ENCODE measurements around the gene RTTN.

RTTN gene

GRCh38 chr18:70154591-70155194, 50.8 kb downstream of the RTTN start:
- H3K9me2 ChIP-seq (replicated peaks; ENCODE audit: insufficient read depth, low read length), result no peaks in the 10 kb centered on the region
- no peak overlapping the region for H3K4me2 ChIP-seq (ENCODE audit: low read depth, low read length, poor library complexity, severe bottlenecking)
- no peaks in the 10 kb centered on the region for H3F3A ChIP-seq (ENCODE audit: insufficient read depth)
- no peak overlapping the region for H3K9ac ChIP-seq (ENCODE audit: low read length)
- H3K79me2 ChIP-seq (ENCODE audit: insufficient read depth, low read length), result peaks cover 6% of the 10 kb centered on the region
- H4K20me1 ChIP-seq (ENCODE audit: low read depth, low read length), result no peaks in the 10 kb centered on the region
- no peak for TF ChIP-seq EZH2phosphoT487 (conservative IDR thresholded peaks at IDR 0.05; ENCODE audit: low read length)
- TF ChIP-seq, protein P1, sequence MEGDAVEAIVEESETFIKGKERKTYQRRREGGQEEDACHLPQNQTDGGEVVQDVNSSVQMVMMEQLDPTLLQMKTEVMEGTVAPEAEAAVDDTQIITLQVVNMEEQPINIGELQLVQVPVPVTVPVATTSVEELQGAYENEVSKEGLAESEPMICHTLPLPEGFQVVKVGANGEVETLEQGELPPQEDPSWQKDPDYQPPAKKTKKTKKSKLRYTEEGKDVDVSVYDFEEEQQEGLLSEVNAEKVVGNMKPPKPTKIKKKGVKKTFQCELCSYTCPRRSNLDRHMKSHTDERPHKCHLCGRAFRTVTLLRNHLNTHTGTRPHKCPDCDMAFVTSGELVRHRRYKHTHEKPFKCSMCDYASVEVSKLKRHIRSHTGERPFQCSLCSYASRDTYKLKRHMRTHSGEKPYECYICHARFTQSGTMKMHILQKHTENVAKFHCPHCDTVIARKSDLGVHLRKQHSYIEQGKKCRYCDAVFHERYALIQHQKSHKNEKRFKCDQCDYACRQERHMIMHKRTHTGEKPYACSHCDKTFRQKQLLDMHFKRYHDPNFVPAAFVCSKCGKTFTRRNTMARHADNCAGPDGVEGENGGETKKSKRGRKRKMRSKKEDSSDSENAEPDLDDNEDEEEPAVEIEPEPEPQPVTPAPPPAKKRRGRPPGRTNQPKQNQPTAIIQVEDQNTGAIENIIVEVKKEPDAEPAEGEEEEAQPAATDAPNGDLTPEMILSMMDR (IDR thresholded peaks at IDR 0.05; ENCODE audit: insufficient read depth, low read length, poor library complexity, severe bottlenecking), result no peak
- no peak overlapping the region for H3K27ac ChIP-seq (ENCODE audit: low read depth, low read length)
- no peaks in the 10 kb centered on the region for H3K9me3 ChIP-seq (ENCODE audit: insufficient read depth, low read length)
- H2AFZ ChIP-seq (ENCODE audit: low read depth, low read length, severe bottlenecking), result no peak overlapping the region
- H3K36me3 ChIP-seq (ENCODE audit: low read length), result peaks cover 27% of the 10 kb centered on the region; the same call in 1 of the 2 replicates
- H3K4me3 ChIP-seq (ENCODE audit: insufficient read depth, low read length, poor library complexity, severe bottlenecking), result no peak overlapping the region
- H3K27me3 ChIP-seq (ENCODE audit: low read length), result no peaks in the 10 kb centered on the region

GRCh38 chr18:70151614-70152013, 53.9 kb downstream of the RTTN start:
- no peaks in the 10 kb centered on the region for H3K27me3 ChIP-seq (ENCODE audit: low read length)
- peaks cover 26% of the 10 kb centered on the region; the same call in 1 of the 2 replicates for H3K36me3 ChIP-seq (ENCODE audit: low read length)
- H3K9ac ChIP-seq (ENCODE audit: low read length), result no peak overlapping the region
- H3K4me2 ChIP-seq (ENCODE audit: low read depth, low read length, poor library complexity, severe bottlenecking), result no peak overlapping the region
- no peak overlapping the region for H2AFZ ChIP-seq (ENCODE audit: low read depth, low read length, severe bottlenecking)
- no peaks in the 10 kb centered on the region for H4K20me1 ChIP-seq (ENCODE audit: low read depth, low read length)
- no peak overlapping the region for H3K27ac ChIP-seq (ENCODE audit: low read depth, low read length)
- no peaks in the 10 kb centered on the region for H3K9me2 ChIP-seq (replicated peaks; ENCODE audit: insufficient read depth, low read length)
- no peaks in the 10 kb centered on the region for H3K9me3 ChIP-seq (ENCODE audit: insufficient read depth, low read length)
- no peaks in the 10 kb centered on the region for H3K79me2 ChIP-seq (ENCODE audit: insufficient read depth, low read length)
- H3F3A ChIP-seq (ENCODE audit: insufficient read depth), result no peaks in the 10 kb centered on the region
- H3K4me3 ChIP-seq (ENCODE audit: insufficient read depth, low read length, poor library complexity, severe bottlenecking), result no peak overlapping the region
- TF ChIP-seq, protein P1 (IDR thresholded peaks at IDR 0.05; ENCODE audit: insufficient read depth, low read length, poor library complexity, severe bottlenecking), result no peak
- no peak for TF ChIP-seq EZH2phosphoT487 (conservative IDR thresholded peaks at IDR 0.05; ENCODE audit: low read length)

DNA sequence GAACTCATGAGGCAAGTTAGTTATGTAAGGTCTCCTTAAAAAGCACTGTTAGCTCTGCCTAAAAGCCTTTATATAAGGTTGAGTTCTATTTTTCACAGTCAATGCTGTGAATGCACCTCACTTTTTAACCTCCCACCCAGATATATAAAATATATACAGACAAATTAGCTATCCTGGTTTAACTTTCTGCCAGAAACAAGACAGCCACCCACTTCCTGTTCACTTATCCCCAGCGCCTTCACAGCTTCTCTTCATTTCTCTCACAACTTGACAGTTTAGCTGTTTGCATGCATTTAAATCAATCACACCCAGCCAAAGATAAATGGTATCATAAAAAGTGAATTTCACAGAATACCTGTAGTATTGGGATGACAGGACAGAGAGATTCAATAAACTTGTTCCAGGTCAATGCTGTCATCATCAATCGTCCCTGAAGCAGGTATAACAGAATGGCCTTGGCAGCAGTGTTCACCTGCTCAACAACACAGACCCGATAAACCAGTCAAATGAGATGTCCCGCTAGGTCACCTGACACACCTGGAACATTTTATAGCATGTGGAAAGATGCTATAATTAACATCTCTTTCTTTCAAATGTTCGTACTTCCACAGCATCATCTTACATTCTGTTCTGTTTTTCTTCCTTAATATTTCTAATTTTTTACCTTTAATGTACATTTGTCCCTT, 55.7 kb downstream of the RTTN start:
- TF ChIP-seq, protein P1 (IDR thresholded peaks at IDR 0.05; ENCODE audit: insufficient read depth, low read length, poor library complexity, severe bottlenecking), result no peak
- TF ChIP-seq EZH2phosphoT487 (conservative IDR thresholded peaks at IDR 0.05; ENCODE audit: low read length), result no peak
- H4K20me1 ChIP-seq (ENCODE audit: low read depth, low read length), result no peaks in the 10 kb centered on the region
- H3F3A ChIP-seq (ENCODE audit: insufficient read depth), result no peaks in the 10 kb centered on the region
- no peaks in the 10 kb centered on the region for H3K79me2 ChIP-seq (ENCODE audit: insufficient read depth, low read length)
- H3K36me3 ChIP-seq (ENCODE audit: low read length), result peaks cover 35% of the 10 kb centered on the region; the same call in 1 of the 2 replicates
- no peak overlapping the region for H3K4me3 ChIP-seq (ENCODE audit: insufficient read depth, low read length, poor library complexity, severe bottlenecking)
- no peak overlapping the region for H3K27ac ChIP-seq (ENCODE audit: low read depth, low read length)
- no peaks in the 10 kb centered on the region for H3K9me3 ChIP-seq (ENCODE audit: insufficient read depth, low read length)
- H3K27me3 ChIP-seq (ENCODE audit: low read length), result no peaks in the 10 kb centered on the region
- no peaks in the 10 kb centered on the region for H3K9me2 ChIP-seq (replicated peaks; ENCODE audit: insufficient read depth, low read length)
- H3K9ac ChIP-seq (ENCODE audit: low read length), result no peak overlapping the region
- no peak overlapping the region for H3K4me2 ChIP-seq (ENCODE audit: low read depth, low read length, poor library complexity, severe bottlenecking)
- no peak overlapping the region for H2AFZ ChIP-seq (ENCODE audit: low read depth, low read length, severe bottlenecking)

All from SU-DHL-6 (cell line).